ENCODE results near the gene TRAF2.

The TRAF2 gene

DNA sequence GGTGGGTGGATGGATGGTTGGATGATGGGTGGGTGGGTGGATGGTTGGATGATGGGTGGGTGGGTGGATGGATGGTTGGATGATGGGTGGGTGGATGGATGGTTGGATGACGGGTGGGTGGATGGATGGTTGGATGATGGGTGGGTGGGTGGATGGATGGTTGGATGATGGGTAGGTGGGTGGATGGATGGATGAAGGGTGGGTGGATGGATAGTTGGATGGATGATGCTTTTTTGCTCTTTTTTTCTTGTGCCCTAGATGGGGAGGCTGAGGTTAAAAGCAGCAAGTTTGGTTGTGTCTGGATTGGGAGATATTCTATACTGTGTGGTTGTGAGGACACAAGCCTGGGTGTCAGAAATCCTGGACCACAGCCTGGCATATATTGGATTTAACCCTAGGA, 71.1 kb downstream of the TRAF2 start:
- TF ChIP-seq CEBPB (IDR thresholded peaks at IDR 0.05) (no peak), FOXM1 (IDR thresholded peaks at IDR 0.05; ENCODE audit: borderline replicate concordance, low read depth) (no peak), YY1 (IDR thresholded peaks at IDR 0.05; ENCODE audit: low read depth) (no peak), NFIC (IDR thresholded peaks at IDR 0.05) (no peak)

DNA sequence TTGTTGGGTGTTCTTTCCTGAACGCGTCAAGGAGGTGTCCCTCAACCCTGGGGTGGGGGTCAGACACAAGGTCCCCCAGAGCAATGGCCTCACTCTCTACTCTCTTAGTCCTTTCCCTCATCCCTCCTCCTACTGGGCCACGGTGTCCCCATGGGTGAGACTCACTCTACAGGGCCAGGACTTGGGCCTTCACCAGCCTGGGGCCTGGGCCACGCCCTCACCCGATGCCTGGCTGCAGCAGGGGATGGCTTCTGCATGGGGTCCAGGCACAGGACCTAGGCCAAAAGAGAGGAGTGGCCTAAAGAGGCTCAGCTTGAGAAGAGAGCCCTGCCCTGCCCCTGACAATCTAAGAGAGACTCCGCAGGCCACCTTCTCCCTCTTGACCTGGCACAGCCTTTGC, 71.6 kb downstream of the TRAF2 start:
- TF ChIP-seq EP300 (IDR thresholded peaks at IDR 0.05; ENCODE audit: borderline replicate concordance) (no peak), CEBPB (IDR thresholded peaks at IDR 0.05) (no peak), YY1 (IDR thresholded peaks at IDR 0.05; ENCODE audit: low read depth) (no peak), RAD21 (IDR thresholded peaks at IDR 0.05; ENCODE audit: low read depth) (no peak), FOXM1 (IDR thresholded peaks at IDR 0.05; ENCODE audit: borderline replicate concordance, low read depth) (no peak), NFIC (IDR thresholded peaks at IDR 0.05) (no peak), EGR1 (IDR thresholded peaks at IDR 0.05) (no peak), CREB1 (IDR thresholded peaks at IDR 0.05; ENCODE audit: low read depth) (no peak), TEAD4 (IDR thresholded peaks at IDR 0.05) (no peak), TCF12 (IDR thresholded peaks at IDR 0.05; ENCODE audit: low read depth) (no peak), TAF1 (IDR thresholded peaks at IDR 0.05; ENCODE audit: low read depth) (no peak)
- TF ChIP-seq, protein P1, sequence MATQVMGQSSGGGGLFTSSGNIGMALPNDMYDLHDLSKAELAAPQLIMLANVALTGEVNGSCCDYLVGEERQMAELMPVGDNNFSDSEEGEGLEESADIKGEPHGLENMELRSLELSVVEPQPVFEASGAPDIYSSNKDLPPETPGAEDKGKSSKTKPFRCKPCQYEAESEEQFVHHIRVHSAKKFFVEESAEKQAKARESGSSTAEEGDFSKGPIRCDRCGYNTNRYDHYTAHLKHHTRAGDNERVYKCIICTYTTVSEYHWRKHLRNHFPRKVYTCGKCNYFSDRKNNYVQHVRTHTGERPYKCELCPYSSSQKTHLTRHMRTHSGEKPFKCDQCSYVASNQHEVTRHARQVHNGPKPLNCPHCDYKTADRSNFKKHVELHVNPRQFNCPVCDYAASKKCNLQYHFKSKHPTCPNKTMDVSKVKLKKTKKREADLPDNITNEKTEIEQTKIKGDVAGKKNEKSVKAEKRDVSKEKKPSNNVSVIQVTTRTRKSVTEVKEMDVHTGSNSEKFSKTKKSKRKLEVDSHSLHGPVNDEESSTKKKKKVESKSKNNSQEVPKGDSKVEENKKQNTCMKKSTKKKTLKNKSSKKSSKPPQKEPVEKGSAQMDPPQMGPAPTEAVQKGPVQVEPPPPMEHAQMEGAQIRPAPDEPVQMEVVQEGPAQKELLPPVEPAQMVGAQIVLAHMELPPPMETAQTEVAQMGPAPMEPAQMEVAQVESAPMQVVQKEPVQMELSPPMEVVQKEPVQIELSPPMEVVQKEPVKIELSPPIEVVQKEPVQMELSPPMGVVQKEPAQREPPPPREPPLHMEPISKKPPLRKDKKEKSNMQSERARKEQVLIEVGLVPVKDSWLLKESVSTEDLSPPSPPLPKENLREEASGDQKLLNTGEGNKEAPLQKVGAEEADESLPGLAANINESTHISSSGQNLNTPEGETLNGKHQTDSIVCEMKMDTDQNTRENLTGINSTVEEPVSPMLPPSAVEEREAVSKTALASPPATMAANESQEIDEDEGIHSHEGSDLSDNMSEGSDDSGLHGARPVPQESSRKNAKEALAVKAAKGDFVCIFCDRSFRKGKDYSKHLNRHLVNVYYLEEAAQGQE (IDR thresholded peaks at IDR 0.05; ENCODE audit: low read depth): no peak
- TF ChIP-seq, protein P2, sequence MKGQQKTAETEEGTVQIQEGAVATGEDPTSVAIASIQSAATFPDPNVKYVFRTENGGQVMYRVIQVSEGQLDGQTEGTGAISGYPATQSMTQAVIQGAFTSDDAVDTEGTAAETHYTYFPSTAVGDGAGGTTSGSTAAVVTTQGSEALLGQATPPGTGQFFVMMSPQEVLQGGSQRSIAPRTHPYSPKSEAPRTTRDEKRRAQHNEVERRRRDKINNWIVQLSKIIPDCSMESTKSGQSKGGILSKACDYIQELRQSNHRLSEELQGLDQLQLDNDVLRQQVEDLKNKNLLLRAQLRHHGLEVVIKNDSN (IDR thresholded peaks at IDR 0.05): no peak

DNA sequence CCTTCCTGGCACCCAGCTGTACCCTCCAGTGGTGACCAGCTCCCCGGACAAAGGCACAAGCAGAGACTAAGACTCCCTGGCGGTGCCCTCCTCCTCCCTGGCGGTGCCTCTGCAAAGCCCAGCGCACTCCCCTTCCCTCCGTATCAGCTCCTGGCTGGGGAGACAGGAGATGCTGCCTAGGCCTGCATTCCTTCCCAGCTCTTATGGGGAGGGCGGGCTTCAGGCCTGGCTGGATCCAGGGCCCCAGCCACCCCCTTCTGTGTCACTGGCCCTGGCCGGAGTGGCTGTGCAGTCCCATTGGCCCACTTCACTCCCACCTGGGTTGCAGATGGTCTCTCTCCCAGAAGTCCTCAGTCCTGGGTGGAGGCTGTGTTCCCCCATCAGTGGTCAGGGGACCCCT, 72.2 kb downstream of the TRAF2 start:
- TF ChIP-seq TCF12 (IDR thresholded peaks at IDR 0.05; ENCODE audit: low read depth) (no peak), FOXM1 (IDR thresholded peaks at IDR 0.05; ENCODE audit: borderline replicate concordance, low read depth) (no peak), CREB1 (IDR thresholded peaks at IDR 0.05; ENCODE audit: low read depth) (no peak), NFIC (IDR thresholded peaks at IDR 0.05) (no peak), ZBTB7A (IDR thresholded peaks at IDR 0.05; ENCODE audit: low read depth) (no peak), YY1 (IDR thresholded peaks at IDR 0.05; ENCODE audit: low read depth) (no peak), TEAD4 (IDR thresholded peaks at IDR 0.05) (no peak), EP300 (IDR thresholded peaks at IDR 0.05; ENCODE audit: borderline replicate concordance) (no peak), EGR1 (IDR thresholded peaks at IDR 0.05) (no peak), CEBPB (IDR thresholded peaks at IDR 0.05) (no peak)
- TF ChIP-seq, protein P2 (IDR thresholded peaks at IDR 0.05): no peak
- TF ChIP-seq, protein P3, sequence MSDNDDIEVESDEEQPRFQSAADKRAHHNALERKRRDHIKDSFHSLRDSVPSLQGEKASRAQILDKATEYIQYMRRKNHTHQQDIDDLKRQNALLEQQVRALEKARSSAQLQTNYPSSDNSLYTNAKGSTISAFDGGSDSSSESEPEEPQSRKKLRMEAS (IDR thresholded peaks at IDR 0.05): no peak

GRCh38 chr9:136958898-136959850, 72.9 kb downstream of the TRAF2 start:
- TF ChIP-seq FOXM1 (IDR thresholded peaks at IDR 0.05; ENCODE audit: borderline replicate concordance, low read depth): no peak
- no peak for TF ChIP-seq CREB1 (IDR thresholded peaks at IDR 0.05; ENCODE audit: low read depth)
- TF ChIP-seq, protein P2 (IDR thresholded peaks at IDR 0.05): no peak
- no peak for TF ChIP-seq EGR1 (IDR thresholded peaks at IDR 0.05)
- no peak for TF ChIP-seq TCF12 (IDR thresholded peaks at IDR 0.05; ENCODE audit: low read depth)
- TF ChIP-seq, protein P3 (IDR thresholded peaks at IDR 0.05): no peak
- TF ChIP-seq, protein P1 (IDR thresholded peaks at IDR 0.05; ENCODE audit: low read depth): no peak
- no peak for TF ChIP-seq YY1 (IDR thresholded peaks at IDR 0.05; ENCODE audit: low read depth)
- no peak for TF ChIP-seq ZBTB7A (IDR thresholded peaks at IDR 0.05; ENCODE audit: low read depth)
- TF ChIP-seq RAD21 (IDR thresholded peaks at IDR 0.05; ENCODE audit: low read depth): no peak

- TF ChIP-seq TEAD4 (IDR thresholded peaks at IDR 0.05): no peak
- TF ChIP-seq ZBTB7A (IDR thresholded peaks at IDR 0.05; ENCODE audit: low read depth): no peak
- TF ChIP-seq CEBPB (IDR thresholded peaks at IDR 0.05): no peak
- no peak for TF ChIP-seq EP300 (IDR thresholded peaks at IDR 0.05; ENCODE audit: borderline replicate concordance)
- TF ChIP-seq NFIC (IDR thresholded peaks at IDR 0.05): no peak
- no peak for TF ChIP-seq FOXM1 (IDR thresholded peaks at IDR 0.05; ENCODE audit: borderline replicate concordance, low read depth)
- TF ChIP-seq TCF12 (IDR thresholded peaks at IDR 0.05; ENCODE audit: low read depth): no peak
- TF ChIP-seq YY1 (IDR thresholded peaks at IDR 0.05; ENCODE audit: low read depth): no peak
- TF ChIP-seq RAD21 (IDR thresholded peaks at IDR 0.05; ENCODE audit: low read depth): no peak
- TF ChIP-seq, protein P2 (IDR thresholded peaks at IDR 0.05): no peak
- TF ChIP-seq, protein P1 (IDR thresholded peaks at IDR 0.05; ENCODE audit: low read depth): no peak
- TF ChIP-seq CREB1 (IDR thresholded peaks at IDR 0.05; ENCODE audit: low read depth): no peak
Observed at GRCh38 chr9:136960212-136960937, 74.1 kb downstream of the TRAF2 start.

All from Ishikawa (cell line).